ENCODE data around the gene NFILZ.

The NFILZ gene

GRCh38 chr19:8642561-8642960 lies 12.1 kb downstream of the NFILZ start:
- H3K27me3 Mint-ChIP-seq, result peaks cover 19% of the 10 kb centered on the region
- peaks cover 1% of the 10 kb centered on the region for H3K9me3 Mint-ChIP-seq
- DNase-seq (ENCODE audit: low spot score in 2 of 2) (no peak), ATAC-seq (ENCODE audit: low read depth) (no peak)
- no peak overlapping the region for H3K27ac Mint-ChIP-seq
- H3K4me1 Mint-ChIP-seq, result no peaks in the 10 kb centered on the region
- H3K4me3 Mint-ChIP-seq, result no peak overlapping the region
- H3K36me3 Mint-ChIP-seq, result peaks cover 2% of the 10 kb centered on the region

- no peaks in the 10 kb centered on the region for H3K4me1 Mint-ChIP-seq
- no peak for ATAC-seq (ENCODE audit: low read depth)
- no peaks in the 10 kb centered on the region for H3K36me3 Mint-ChIP-seq
- H3K4me3 Mint-ChIP-seq, result no peak overlapping the region
- peaks cover 13% of the 10 kb centered on the region for H3K27me3 Mint-ChIP-seq
- peaks cover 1% of the 10 kb centered on the region for H3K9me3 Mint-ChIP-seq
- H3K27ac Mint-ChIP-seq, result no peak overlapping the region
- DNase-seq (ENCODE audit: low spot score in 2 of 2), result no peak
Observed at GRCh38 chr19:8643860-8644653, 13.6 kb downstream of the NFILZ start.

- Mint-ChIP-seq H3K36me3 (no peaks in the 10 kb centered on the region), H3K4me3 (no peak overlapping the region), H3K4me1 (no peaks in the 10 kb centered on the region)
Observed at GRCh38 chr19:8648240-8648639, 17.8 kb downstream of the NFILZ start.

GRCh38 chr19:8654591-8655339 lies 24.3 kb downstream of the NFILZ start:
- peaks cover 11% of the 10 kb centered on the region for H3K4me1 Mint-ChIP-seq
- H3K27ac Mint-ChIP-seq, result no peak overlapping the region

More at GRCh38 chr19:8648240-8648639, 17.8 kb downstream of the NFILZ start:
- Mint-ChIP-seq H3K27ac (no peak overlapping the region), H3K27me3 (peaks cover 14% of the 10 kb centered on the region), H3K9me3 (peaks cover 1% of the 10 kb centered on the region)
- DNase-seq (ENCODE audit: low spot score in 2 of 2) (no peak), ATAC-seq (ENCODE audit: low read depth) (no peak)

GRCh38 chr19:8655340-8655709 lies 24.9 kb downstream of the NFILZ start:
- Mint-ChIP-seq H3K27ac (no peak overlapping the region), H3K4me1 (peaks cover 11% of the 10 kb centered on the region), H3K36me3 (no peaks in the 10 kb centered on the region), H3K4me3 (no peak overlapping the region), H3K9me3 (no peaks in the 10 kb centered on the region), H3K27me3 (peaks cover 28% of the 10 kb centered on the region)
- ATAC-seq (ENCODE audit: low read depth) (peak; percentile 60), DNase-seq (ENCODE audit: low spot score in 2 of 2) (peak in 1 of 2 donors; percentile 23)

More at GRCh38 chr19:8654591-8655339, 24.3 kb downstream of the NFILZ start:
- peak; percentile 56 to 68 for DNase-seq (ENCODE audit: low spot score in 2 of 2)
- no peaks in the 10 kb centered on the region for H3K36me3 Mint-ChIP-seq
- H3K27me3 Mint-ChIP-seq, result peaks cover 28% of the 10 kb centered on the region
- peak overlapping the region; percentile 45 for H3K4me3 Mint-ChIP-seq
- no peaks in the 10 kb centered on the region for H3K9me3 Mint-ChIP-seq
- peak; percentile 59 for ATAC-seq (ENCODE audit: low read depth)

GRCh38 chr19:8657869-8658268 lies 27.4 kb downstream of the NFILZ start:
- Mint-ChIP-seq H3K27me3 (peaks cover 30% of the 10 kb centered on the region), H3K4me1 (peaks cover 16% of the 10 kb centered on the region), H3K27ac (no peak overlapping the region), H3K36me3 (peaks cover 1% of the 10 kb centered on the region), H3K9me3 (peaks cover 6% of the 10 kb centered on the region), H3K4me3 (no peak overlapping the region)
- DNase-seq (ENCODE audit: low spot score in 2 of 2), result no peak
- ATAC-seq (ENCODE audit: low read depth), result no peak

- no peak overlapping the region for H3K4me3 Mint-ChIP-seq
- peaks cover 19% of the 10 kb centered on the region for H3K4me1 Mint-ChIP-seq
- peaks cover 30% of the 10 kb centered on the region for H3K27me3 Mint-ChIP-seq
- peaks cover 1% of the 10 kb centered on the region for H3K36me3 Mint-ChIP-seq
- no peak overlapping the region for H3K27ac Mint-ChIP-seq
- ATAC-seq (ENCODE audit: low read depth) (no peak), DNase-seq (ENCODE audit: low spot score in 2 of 2) (no peak)
- H3K9me3 Mint-ChIP-seq, result peaks cover 6% of the 10 kb centered on the region
Observed at GRCh38 chr19:8659905-8660304, 29.5 kb downstream of the NFILZ start.

- H3K4me1 Mint-ChIP-seq, result peaks cover 13% of the 10 kb centered on the region
Observed at GRCh38 chr19:8662263-8662662, 31.8 kb downstream of the NFILZ start.

GRCh38 chr19:8663920-8664670 lies 33.7 kb downstream of the NFILZ start:
- Mint-ChIP-seq H3K27me3 (peaks cover 17% of the 10 kb centered on the region), H3K36me3 (peaks cover 4% of the 10 kb centered on the region), H3K4me3 (peak overlapping the region; percentile 45), H3K27ac (peak overlapping the region; percentile 58), H3K4me1 (peaks cover 12% of the 10 kb centered on the region), H3K9me3 (peaks cover 10% of the 10 kb centered on the region)
- DNase-seq (ENCODE audit: low spot score in 2 of 2) (no peak), ATAC-seq (ENCODE audit: low read depth) (peak; percentile 81)

More at GRCh38 chr19:8662263-8662662, 31.8 kb downstream of the NFILZ start:
- ATAC-seq (ENCODE audit: low read depth) (no peak), DNase-seq (ENCODE audit: low spot score in 2 of 2) (no peak)
- H3K27ac Mint-ChIP-seq, result peak overlapping the region; percentile 7
- H3K36me3 Mint-ChIP-seq, result peaks cover 1% of the 10 kb centered on the region
- no peak overlapping the region for H3K4me3 Mint-ChIP-seq
- H3K27me3 Mint-ChIP-seq, result peaks cover 22% of the 10 kb centered on the region
- peaks cover 6% of the 10 kb centered on the region for H3K9me3 Mint-ChIP-seq

GRCh38 chr19:8664671-8665057 lies 34.2 kb downstream of the NFILZ start:
- Mint-ChIP-seq H3K9me3 (peaks cover 10% of the 10 kb centered on the region), H3K4me1 (peaks cover 11% of the 10 kb centered on the region), H3K27ac (no peak overlapping the region), H3K4me3 (no peak overlapping the region), H3K36me3 (peaks cover 4% of the 10 kb centered on the region), H3K27me3 (peaks cover 14% of the 10 kb centered on the region)
- ATAC-seq (ENCODE audit: low read depth) (no peak), DNase-seq (ENCODE audit: low spot score in 2 of 2) (no peak)

GRCh38 chr19:8665468-8666213 lies 35.2 kb downstream of the NFILZ start:
- H3K4me3 Mint-ChIP-seq, result no peak overlapping the region
- H3K36me3 Mint-ChIP-seq, result peaks cover 4% of the 10 kb centered on the region
- no peak for ATAC-seq (ENCODE audit: low read depth)
- peaks cover 11% of the 10 kb centered on the region for H3K4me1 Mint-ChIP-seq
- peaks cover 10% of the 10 kb centered on the region for H3K9me3 Mint-ChIP-seq
- peaks cover 14% of the 10 kb centered on the region for H3K27me3 Mint-ChIP-seq
- H3K27ac Mint-ChIP-seq, result peak overlapping the region; percentile 30
- no peak for DNase-seq (ENCODE audit: low spot score in 2 of 2)

GRCh38 chr19:8666814-8667405 lies 36.5 kb downstream of the NFILZ start:
- Mint-ChIP-seq H3K9me3 (peaks cover 9% of the 10 kb centered on the region), H3K36me3 (peaks cover 3% of the 10 kb centered on the region), H3K4me3 (no peak overlapping the region), H3K27me3 (peaks cover 12% of the 10 kb centered on the region), H3K4me1 (peaks cover 16% of the 10 kb centered on the region), H3K27ac (no peak overlapping the region)
- no peak for ATAC-seq (ENCODE audit: low read depth)
- DNase-seq (ENCODE audit: low spot score in 2 of 2), result no peak

GRCh38 chr19:8673276-8673891 lies 43.0 kb downstream of the NFILZ start:
- Mint-ChIP-seq H3K9me3 (peaks cover 12% of the 10 kb centered on the region), H3K36me3 (peaks cover 5% of the 10 kb centered on the region), H3K27ac (no peak overlapping the region), H3K4me3 (no peak overlapping the region), H3K4me1 (peaks cover 14% of the 10 kb centered on the region), H3K27me3 (peaks cover 10% of the 10 kb centered on the region)
- ATAC-seq (ENCODE audit: low read depth) (no peak), DNase-seq (ENCODE audit: low spot score in 2 of 2) (no peak)
